Large intestine (tissue), 3 donors: ENCODE data around the gene NRG2. TPM values are rescaled to one million over a fixed set of nuclear protein-coding genes. Genes with fewer than 3 reads are reported as not detected.

Experiments
- DNase-seq, 2 donors: peaks; one replicate each; pipeline versions ENCODE4 v3.0.0 to v3.0.0-alpha.2; 2013
- H3K27ac ChIP-seq: one replicate; pipeline ENCODE4 v1.5.1; 2013; ENCODE audit warnings: low read length
- H3K27me3 ChIP-seq: 2 replicates; pipeline ENCODE4 v1.6.1; 2013; ENCODE audit warnings: low read length; ENCODE audit not compliant: control insufficient read depth, insufficient read depth
- H3K36me3 ChIP-seq: 2 replicates; pipeline ENCODE4 v1.6.1; 2013; ENCODE audit warnings: low read length; ENCODE audit not compliant: control insufficient read depth, insufficient read depth
- H3K4me1 ChIP-seq: one replicate; pipeline ENCODE4 v1.6.1; 2013; ENCODE audit warnings: low read length; ENCODE audit not compliant: control insufficient read depth, insufficient read depth
- H3K4me3 ChIP-seq: one replicate; pipeline ENCODE4 v1.5.1; 2013; ENCODE audit warnings: low read length
- H3K9me3 ChIP-seq: one replicate; pipeline ENCODE4 v1.6.1; 2013; ENCODE audit warnings: mild to moderate bottlenecking, low read depth, low read length, moderate library complexity; ENCODE audit not compliant: control insufficient read depth
- WGBS: methylation state at CpG from one replicate; pipeline ENCODE4 v1.1.5; 2013; ENCODE audit warnings: low lambda C conversion rate; ENCODE audit not compliant: insufficient coverage; 5-methylcytosine and 5-hydroxymethylcytosine counted together
- polyA plus RNA-seq: library from polyadenylated mRNA; unstranded; fragments of 120-200 nt; gene quantifications from one replicate; pipeline ENCODE4 v1.2.1, GENCODE V29; 2013

The NRG2 gene
- polyA plus RNA-seq, 1 donor: 1.1 TPM

- DNase-seq: no peak
- 90% methylated on average over 1 of the region's 1 CpG for WGBS
- no peak overlapping the region for H3K4me3 ChIP-seq
- H3K27ac ChIP-seq: no peak overlapping the region
- no peaks in the 10 kb centered on the region for H3K36me3 ChIP-seq
- no peaks in the 10 kb centered on the region for H3K9me3 ChIP-seq
- no peaks in the 10 kb centered on the region for H3K4me1 ChIP-seq
- H3K27me3 ChIP-seq: peaks cover 25% of the 10 kb centered on the region
Measured at GRCh38 chr5:140013536-140013935, 29.6 kb downstream of the NRG2 start.

GRCh38 chr5:140012443-140012842 is 30.7 kb downstream of the NRG2 start:
- H3K9me3 ChIP-seq: no peaks in the 10 kb centered on the region
- H3K4me3 ChIP-seq: no peak overlapping the region
- peaks cover 18% of the 10 kb centered on the region for H3K27me3 ChIP-seq
- H3K36me3 ChIP-seq: no peaks in the 10 kb centered on the region
- no peak for DNase-seq
- no peaks in the 10 kb centered on the region for H3K4me1 ChIP-seq
- WGBS: no CpG with 5 or more reads among the region's 1 CpG
- H3K27ac ChIP-seq: no peak overlapping the region

- no peaks in the 10 kb centered on the region for H3K4me1 ChIP-seq
- H3K36me3 ChIP-seq: no peaks in the 10 kb centered on the region
- H3K27ac ChIP-seq: no peak overlapping the region
- DNase-seq: no peak
- no CpG with 5 or more reads among the region's 3 CpGs for WGBS
- H3K9me3 ChIP-seq: no peaks in the 10 kb centered on the region
- H3K27me3 ChIP-seq: peaks cover 18% of the 10 kb centered on the region
- no peak overlapping the region for H3K4me3 ChIP-seq
Measured at GRCh38 chr5:140011297-140011802, 31.7 kb downstream of the NRG2 start.

GRCh38 chr5:140010798-140011197 is 32.3 kb downstream of the NRG2 start:
- Histone ChIP-seq H3K4me1 (no peaks in the 10 kb centered on the region), H3K4me3 (no peak overlapping the region), H3K36me3 (no peaks in the 10 kb centered on the region), H3K27me3 (peaks cover 20% of the 10 kb centered on the region), H3K9me3 (no peaks in the 10 kb centered on the region), H3K27ac (no peak overlapping the region)
- DNase-seq: no peak
- no CpG with 5 or more reads among the region's 3 CpGs for whole genome bisulfite sequencing

- peaks cover 34% of the 10 kb centered on the region for H3K27me3 ChIP-seq
- no CpG with 5 or more reads among the region's 2 CpGs for WGBS
Measured at GRCh38 chr5:140007311-140007710, 35.8 kb downstream of the NRG2 start.

GRCh38 chr5:140005145-140005591 is 37.9 kb downstream of the NRG2 start:
- Histone ChIP-seq H3K27ac (no peak overlapping the region), H3K4me1 (no peaks in the 10 kb centered on the region), H3K9me3 (no peaks in the 10 kb centered on the region), H3K36me3 (no peaks in the 10 kb centered on the region), H3K4me3 (no peak overlapping the region), H3K27me3 (peaks cover 28% of the 10 kb centered on the region)
- no peak for DNase-seq
- no CpG with 5 or more reads among the region's 4 CpGs for WGBS

More at GRCh38 chr5:140007311-140007710, 35.8 kb downstream of the NRG2 start:
- DNase-seq: no peak
- H3K4me3 ChIP-seq: no peak overlapping the region
- H3K4me1 ChIP-seq: no peaks in the 10 kb centered on the region
- no peak overlapping the region for H3K27ac ChIP-seq
- no peaks in the 10 kb centered on the region for H3K9me3 ChIP-seq
- no peaks in the 10 kb centered on the region for H3K36me3 ChIP-seq

- H3K4me1 ChIP-seq: no peaks in the 10 kb centered on the region
- WGBS: no CpG with 5 or more reads among the region's 2 CpGs
- peaks cover 31% of the 10 kb centered on the region for H3K27me3 ChIP-seq
- H3K9me3 ChIP-seq: no peaks in the 10 kb centered on the region
- H3K4me3 ChIP-seq: no peak overlapping the region
- DNase-seq: no peak
- no peak overlapping the region for H3K27ac ChIP-seq
- H3K36me3 ChIP-seq: no peaks in the 10 kb centered on the region
Measured at GRCh38 chr5:140004174-140004573, 38.9 kb downstream of the NRG2 start.

- Histone ChIP-seq H3K36me3 (no peaks in the 10 kb centered on the region), H3K4me1 (no peaks in the 10 kb centered on the region), H3K27me3 (peaks cover 32% of the 10 kb centered on the region), H3K27ac (no peak overlapping the region), H3K4me3 (no peak overlapping the region), H3K9me3 (no peaks in the 10 kb centered on the region)
- DNase-seq: no peak
- WGBS: no CpG with 5 or more reads among the region's 1 CpG
Measured at GRCh38 chr5:140003519-140003918, 39.6 kb downstream of the NRG2 start.

GRCh38 chr5:140000332-140000731 is 42.8 kb downstream of the NRG2 start:
- H3K4me1 ChIP-seq: no peaks in the 10 kb centered on the region
- H3K9me3 ChIP-seq: no peaks in the 10 kb centered on the region
- no peak overlapping the region for H3K27ac ChIP-seq
- no CpG with 5 or more reads among the region's 10 CpGs for WGBS
- no peaks in the 10 kb centered on the region for H3K36me3 ChIP-seq
- no peak for DNase-seq
- H3K27me3 ChIP-seq: peaks cover 29% of the 10 kb centered on the region
- H3K4me3 ChIP-seq: no peak overlapping the region

GRCh38 chr5:139998837-139999236 is 44.3 kb downstream of the NRG2 start:
- no CpG with 5 or more reads among the region's 3 CpGs for WGBS
- H3K4me3 ChIP-seq: no peak overlapping the region
- no peaks in the 10 kb centered on the region for H3K36me3 ChIP-seq
- no peaks in the 10 kb centered on the region for H3K9me3 ChIP-seq
- H3K27me3 ChIP-seq: peaks cover 31% of the 10 kb centered on the region
- H3K27ac ChIP-seq: no peak overlapping the region
- DNase-seq: no peak
- no peaks in the 10 kb centered on the region for H3K4me1 ChIP-seq

- Histone ChIP-seq H3K4me3 (no peak overlapping the region), H3K9me3 (no peaks in the 10 kb centered on the region), H3K36me3 (no peaks in the 10 kb centered on the region), H3K4me1 (no peaks in the 10 kb centered on the region), H3K27me3 (peaks cover 23% of the 10 kb centered on the region), H3K27ac (no peak overlapping the region)
- DNase-seq: no peak
- WGBS: 83% methylated on average over 1 of the region's 1 CpG
Measured at GRCh38 chr5:139997276-139997675, 45.8 kb downstream of the NRG2 start.
